Ovary (tissue), 3 donors: ENCODE results near the gene RAC2.

Experiments used
- CTCF ChIP-seq, 3 donors: fragments of 450-650 bp in 2 of 3; fragments of 200-600 bp in 1 of 3; IDR thresholded peaks; one replicate each; pipeline versions ENCODE4 v1.5.1 to v1.8.0; 2016 to 2022; ENCODE audit warnings: antibody characterized with exemption in 3 of 3, mild to moderate bottlenecking in 1 of 3
- EP300 ChIP-seq: sonication (generic); formaldehyde crosslinking; IDR thresholded peaks from one replicate; pipeline ENCODE4 v1.6.1; 2017; ENCODE audit warnings: antibody characterized with exemption
- POLR2A ChIP-seq: fragments of 450-650 bp; IDR thresholded peaks from one replicate; pipeline ENCODE4 v1.6.1; 2017; ENCODE audit warnings: antibody characterized with exemption, mild to moderate bottlenecking, moderate library complexity
- donor health status: DM: no; HTN: no; CAD: no.

GRCh38 chr22:37195921-37196320 lies 48.1 kb downstream of the RAC2 start:
- no peak for TF ChIP-seq CTCF (IDR thresholded peaks at IDR 0.05)
- TF ChIP-seq POLR2A = no peak
- no peak for TF ChIP-seq EP300
